HepG2 (cell line): ENCODE results near the gene FBN3.

ENCODE experiments used
- IKZF4 ChIP-seq: sonication (generic); formaldehyde crosslinking; IDR thresholded peaks from 2 replicates; pipeline ENCODE4 v1.5.1; 2020; ENCODE audit warnings: borderline replicate concordance, mild to moderate bottlenecking, low read depth, missing genetic modification reagents; ENCODE audit errors: not compliant biosample characterization
- JUN ChIP-seq: sonication (generic); formaldehyde crosslinking; IDR thresholded peaks from 2 replicates; pipeline ENCODE4 v1.4.0; 2020; ENCODE audit warnings: mild to moderate bottlenecking, missing genetic modification reagents
- NFIC ChIP-seq: IDR thresholded peaks from 2 replicates; pipeline ENCODE4 v1.6.1; 2012; ENCODE audit warnings: mild to moderate bottlenecking, low read length, inconsistent platforms
- SIN3A ChIP-seq: IDR thresholded peaks from 2 replicates; pipeline ENCODE4 v1.6.1; 2011; ENCODE audit warnings: low read depth, mild to moderate bottlenecking, control low read depth, low read length, borderline replicate concordance
- TF ChIP-seq, protein P1 (sequence below): sonication (generic); formaldehyde crosslinking; conservative IDR thresholded peaks from 2 replicates; pipeline ENCODE4 v1.8.0; 2022; ENCODE audit warnings: missing genetic modification reagents
- TF ChIP-seq, protein P2 (sequence below): IDR thresholded peaks from 2 replicates; pipeline ENCODE4 v1.6.1; 2012; ENCODE audit warnings: low read depth, low read length, improper control_type of control experiment

DNA sequence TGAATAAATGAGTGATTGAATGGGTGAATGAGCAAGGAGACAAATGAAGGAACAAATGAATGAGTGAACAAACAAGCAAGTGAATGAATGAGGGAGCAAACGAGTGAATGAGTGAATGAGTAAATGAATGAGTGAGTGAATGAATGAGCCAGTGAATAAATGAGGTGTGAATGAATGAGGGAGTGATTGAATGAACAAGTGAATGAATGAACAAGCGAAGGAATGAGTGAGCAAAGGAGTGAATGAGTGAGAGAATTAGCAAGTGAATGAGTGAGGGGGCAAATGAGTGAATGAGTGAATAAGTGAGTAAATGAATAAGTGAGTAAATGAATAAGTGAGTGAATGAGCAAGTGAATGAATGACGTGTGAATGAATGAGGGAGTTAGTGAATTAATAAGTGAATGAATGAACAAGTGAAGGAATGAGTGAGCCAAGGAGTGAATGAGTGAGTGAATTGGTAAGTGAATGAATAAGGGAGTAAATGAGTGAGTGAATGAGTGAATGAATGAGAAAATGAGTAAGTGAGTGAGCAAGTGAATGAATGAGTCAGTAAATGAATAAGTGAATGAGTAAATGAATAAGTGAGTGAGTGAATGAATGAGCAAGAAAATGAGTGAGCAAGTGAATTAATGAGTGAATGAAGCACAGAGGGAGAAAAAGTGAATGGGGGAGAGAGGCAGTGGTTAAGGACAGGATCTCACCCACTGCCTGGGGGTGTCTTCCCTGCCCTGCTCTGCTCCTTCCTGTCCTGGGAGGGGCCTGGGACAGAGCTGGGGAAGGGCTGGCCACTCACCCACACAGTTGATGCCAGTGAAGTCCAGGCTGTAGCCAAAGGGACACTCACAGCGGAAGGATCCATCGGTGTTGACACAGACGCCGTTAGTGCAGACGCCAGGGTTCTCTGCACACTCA lies 60.4 kb downstream of the FBN3 start:
- no peak for TF ChIP-seq SIN3A
- no peak for TF ChIP-seq NFIC
- no peak for TF ChIP-seq JUN (CRISPR knock-in tag)
- TF ChIP-seq IKZF4 (CRISPR knock-in tag), result no peak
- TF ChIP-seq, protein P1, sequence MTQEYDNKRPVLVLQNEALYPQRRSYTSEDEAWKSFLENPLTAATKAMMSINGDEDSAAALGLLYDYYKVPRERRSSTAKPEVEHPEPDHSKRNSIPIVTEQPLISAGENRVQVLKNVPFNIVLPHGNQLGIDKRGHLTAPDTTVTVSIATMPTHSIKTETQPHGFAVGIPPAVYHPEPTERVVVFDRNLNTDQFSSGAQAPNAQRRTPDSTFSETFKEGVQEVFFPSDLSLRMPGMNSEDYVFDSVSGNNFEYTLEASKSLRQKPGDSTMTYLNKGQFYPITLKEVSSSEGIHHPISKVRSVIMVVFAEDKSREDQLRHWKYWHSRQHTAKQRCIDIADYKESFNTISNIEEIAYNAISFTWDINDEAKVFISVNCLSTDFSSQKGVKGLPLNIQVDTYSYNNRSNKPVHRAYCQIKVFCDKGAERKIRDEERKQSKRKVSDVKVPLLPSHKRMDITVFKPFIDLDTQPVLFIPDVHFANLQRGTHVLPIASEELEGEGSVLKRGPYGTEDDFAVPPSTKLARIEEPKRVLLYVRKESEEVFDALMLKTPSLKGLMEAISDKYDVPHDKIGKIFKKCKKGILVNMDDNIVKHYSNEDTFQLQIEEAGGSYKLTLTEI (CRISPR knock-in tag), result no peak
- TF ChIP-seq, protein P2, sequence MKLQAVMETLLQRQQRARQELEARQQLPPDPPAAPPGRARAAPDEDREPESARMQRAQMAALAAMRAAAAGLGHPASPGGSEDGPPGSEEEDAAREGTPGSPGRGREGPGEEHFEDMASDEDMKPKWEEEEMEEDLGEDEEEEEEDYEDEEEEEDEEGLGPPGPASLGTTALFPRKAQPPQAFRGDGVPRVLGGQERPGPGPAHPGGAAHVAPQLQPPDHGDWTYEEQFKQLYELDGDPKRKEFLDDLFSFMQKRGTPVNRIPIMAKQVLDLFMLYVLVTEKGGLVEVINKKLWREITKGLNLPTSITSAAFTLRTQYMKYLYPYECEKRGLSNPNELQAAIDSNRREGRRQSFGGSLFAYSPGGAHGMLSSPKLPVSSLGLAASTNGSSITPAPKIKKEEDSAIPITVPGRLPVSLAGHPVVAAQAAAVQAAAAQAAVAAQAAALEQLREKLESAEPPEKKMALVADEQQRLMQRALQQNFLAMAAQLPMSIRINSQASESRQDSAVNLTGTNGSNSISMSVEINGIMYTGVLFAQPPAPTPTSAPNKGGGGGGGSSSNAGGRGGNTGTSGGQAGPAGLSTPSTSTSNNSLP, result no peak
